GM18867 (cell line): Measurements from ENCODE around the gene MRGPRX2.

ENCODE experiments used
- ATAC-seq: cut with Tn5 transposase; IDR thresholded peaks from one replicate; pipeline ENCODE4 v1.9.1; 2021; ENCODE audit warnings: mild to moderate bottlenecking, moderate library complexity; ENCODE audit not compliant: unreplicated experiment

Gene MRGPRX2

DNA sequence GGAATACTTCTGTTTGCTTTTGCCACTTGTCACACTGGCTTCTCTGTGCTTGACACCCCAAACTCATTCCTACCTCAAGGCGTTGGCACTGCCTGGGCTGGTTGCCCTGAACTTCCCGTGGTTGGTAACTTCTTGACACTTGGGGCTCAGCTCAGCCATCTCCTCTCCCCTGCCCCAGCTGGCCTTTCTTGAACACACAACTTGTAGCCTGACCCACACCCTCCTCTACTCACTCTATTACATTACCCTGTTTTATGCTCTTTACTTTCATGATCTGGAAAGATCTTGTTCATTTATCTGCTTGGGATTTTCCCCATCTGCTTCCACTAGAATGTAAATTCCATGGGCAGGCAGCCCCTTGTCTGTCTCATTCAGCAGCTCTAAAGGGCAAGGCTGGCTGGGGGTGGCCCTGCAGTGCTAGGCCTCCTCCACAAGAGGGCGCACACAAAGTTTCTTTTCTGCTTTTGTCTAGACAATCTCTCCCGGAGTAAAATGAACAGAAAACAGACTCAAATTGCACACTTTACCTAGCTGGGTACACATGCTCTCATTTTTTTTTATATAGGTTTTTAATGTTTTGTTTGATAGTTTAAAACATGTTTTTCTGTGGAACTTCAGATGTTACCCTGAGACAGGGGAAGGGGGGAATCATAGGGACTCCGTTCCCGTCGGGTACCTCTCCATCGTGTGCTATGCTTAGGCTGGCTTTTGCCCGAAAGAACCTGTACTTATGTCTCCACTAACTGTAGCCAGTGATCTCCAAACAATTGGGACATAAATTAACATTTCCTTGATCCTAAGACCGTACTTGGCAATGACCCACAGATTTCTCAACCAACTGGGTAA lies 16.4 kb upstream of the MRGPRX2 start:
- peak; percentile 71 for ATAC-seq

DNA sequence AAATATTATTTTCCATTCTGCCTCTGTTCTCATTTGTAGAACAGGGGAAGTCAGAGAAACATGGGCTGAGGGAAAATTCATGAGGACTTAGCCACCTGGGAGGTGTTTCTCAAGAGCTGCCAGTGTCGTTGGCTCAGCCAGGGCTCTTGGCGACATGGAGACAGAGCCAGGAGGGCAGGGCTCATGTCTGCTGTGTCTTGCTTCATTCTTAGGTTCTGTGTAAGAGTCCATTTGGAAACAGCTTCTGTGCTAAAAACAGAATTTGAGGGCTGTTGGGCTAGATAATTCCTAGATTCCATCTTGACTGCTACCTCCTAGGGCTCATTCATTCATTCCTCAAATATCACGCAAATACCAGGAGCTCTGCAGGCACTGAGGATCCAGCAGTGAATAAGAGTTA lies 15.1 kb upstream of the MRGPRX2 start:
- ATAC-seq: no peak

DNA sequence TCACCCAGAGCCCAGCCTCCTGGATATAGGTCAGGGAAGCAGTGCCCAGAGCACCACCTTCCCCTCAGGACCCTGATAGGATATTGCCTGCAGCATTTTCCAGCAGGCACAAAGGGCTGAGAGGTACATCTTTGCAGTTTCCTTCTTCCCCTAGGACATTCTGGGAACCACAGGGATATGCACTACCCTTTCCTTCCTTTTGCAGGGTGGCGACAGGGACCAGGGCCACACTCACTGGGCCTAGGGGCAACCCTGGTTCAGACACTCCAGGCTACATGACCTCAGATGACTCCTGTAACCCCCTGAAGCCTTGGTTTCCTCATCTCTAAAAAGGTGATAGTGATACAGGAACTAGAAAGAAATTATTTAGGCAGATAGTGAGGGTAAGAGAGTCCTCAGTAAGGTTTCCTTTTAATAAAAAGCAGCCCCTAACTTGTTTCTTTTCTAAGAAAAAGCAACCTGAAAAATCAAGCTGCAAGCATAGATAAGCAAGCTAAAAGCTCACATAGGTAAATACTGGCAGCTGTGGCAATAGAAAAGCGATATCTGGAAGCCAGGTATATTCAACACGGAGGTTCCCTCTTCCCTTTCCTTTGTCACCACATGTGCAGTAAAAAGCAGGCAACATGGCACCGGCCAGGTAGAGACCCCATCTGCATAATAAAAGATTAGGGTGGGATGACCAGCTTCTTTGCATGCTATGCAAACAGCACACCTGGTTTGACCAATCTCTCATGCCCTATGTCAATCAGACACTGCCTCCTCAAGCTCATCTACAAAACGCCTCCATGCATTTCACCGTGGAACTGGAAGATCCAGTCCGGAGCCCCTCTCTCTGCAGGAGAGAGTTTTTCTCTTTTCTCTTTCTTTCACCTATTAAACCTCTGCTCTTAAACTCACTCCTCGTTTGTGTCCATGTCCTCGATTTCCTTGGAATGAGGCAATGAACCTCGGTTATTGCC lies 13.2 kb upstream of the MRGPRX2 start:
- no peak for ATAC-seq

DNA sequence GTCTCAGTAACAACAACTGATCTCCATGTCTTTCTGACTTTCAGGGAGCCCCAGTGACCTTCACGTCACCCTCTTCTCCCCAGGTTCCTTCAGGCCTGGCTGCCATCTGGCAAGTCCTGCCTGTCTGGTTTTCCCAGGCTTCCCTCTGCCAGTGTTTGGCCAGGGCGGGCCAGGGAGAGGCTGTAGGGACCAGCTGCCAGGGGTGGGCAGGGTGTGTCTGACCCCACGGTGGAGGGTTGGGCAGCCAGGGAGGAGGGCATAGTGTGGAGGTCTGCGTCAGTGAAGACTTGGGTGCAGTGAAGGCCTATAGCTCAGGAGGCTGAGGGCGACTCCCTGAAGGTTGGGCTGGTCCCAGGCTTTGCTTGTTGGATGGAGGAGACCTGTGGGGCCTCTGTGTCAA lies 11.9 kb upstream of the MRGPRX2 start:
- no peak for ATAC-seq

DNA sequence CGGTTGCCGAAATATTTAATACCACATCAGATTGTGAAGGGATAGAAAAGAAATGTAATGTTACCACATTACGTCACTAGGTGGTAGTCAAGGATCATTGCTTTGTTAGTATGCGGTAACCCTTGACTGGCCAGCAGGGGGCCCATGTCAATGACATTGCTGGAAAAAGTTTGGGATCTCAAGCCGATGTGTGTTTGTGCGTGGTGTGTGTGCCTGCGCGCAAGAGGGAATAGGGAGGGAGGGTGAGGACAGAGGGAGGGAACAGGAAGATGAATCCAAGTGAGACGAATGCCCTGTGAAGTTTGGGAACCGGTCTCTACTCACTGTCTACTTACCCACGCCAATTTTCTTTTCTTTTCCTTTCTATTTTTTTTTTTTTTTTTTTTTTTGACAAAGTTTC lies 10.7 kb upstream of the MRGPRX2 start:
- ATAC-seq: peak; percentile 98

DNA sequence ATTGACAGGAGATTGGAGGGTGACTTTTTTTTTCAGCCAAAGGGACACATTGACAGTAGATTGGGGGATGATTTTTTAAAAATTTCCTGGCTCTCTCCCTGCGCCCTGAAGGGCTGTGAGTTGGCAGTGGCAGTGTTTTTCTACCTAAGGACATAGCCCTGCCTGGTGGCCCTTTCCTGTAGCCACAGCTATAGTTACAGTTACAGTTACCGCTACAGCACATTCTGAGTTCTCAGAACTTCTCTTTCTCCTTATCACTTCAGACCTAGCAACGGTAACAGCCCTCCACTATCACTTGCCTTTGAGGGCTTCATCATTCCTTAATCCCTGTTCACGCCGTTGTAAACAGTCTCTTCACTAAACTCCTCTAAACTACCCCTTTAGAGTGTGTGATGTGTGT lies 684 bp downstream of the MRGPRX2 start:
- ATAC-seq: no peak

DNA sequence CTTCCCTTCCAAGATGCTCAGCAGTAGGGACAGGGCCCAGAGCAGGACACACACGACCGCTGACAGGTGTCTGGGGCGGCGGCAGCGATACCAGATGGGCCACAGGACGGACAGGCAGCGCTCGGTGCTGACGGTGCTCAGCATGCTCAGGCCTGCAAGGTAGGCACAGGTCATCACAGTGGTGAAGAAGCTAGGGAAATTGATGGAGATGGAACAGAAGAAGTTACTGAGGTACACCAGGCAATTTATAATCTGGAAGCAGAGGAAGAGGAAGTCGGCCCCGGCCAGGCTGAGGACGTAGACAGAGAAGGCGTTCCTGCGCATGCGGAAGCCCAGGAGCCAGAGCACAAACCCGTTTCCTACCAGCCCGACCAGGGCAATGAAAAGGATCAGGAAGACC lies 4.6 kb downstream of the MRGPRX2 start:
- ATAC-seq: no peak

DNA sequence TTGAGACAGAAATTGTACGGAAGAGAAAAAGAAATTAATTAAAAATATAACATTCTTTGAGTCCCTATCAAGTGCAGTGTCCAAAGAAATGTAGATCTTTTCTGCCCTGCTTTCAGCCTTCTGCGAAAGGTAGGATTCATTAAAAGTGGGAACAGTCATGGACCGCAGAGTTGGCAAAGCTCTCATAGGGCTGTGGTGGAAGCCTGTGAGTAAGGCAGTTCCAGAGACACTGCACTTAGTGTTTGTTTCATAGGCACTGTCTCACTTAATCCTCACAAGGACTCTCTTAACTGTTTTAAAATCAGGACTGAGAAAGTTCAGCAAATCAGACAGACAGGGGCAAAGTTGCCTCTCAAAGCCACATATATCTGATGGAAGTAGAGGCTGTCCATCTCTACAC lies 5.5 kb downstream of the MRGPRX2 start:
- ATAC-seq: no peak

DNA sequence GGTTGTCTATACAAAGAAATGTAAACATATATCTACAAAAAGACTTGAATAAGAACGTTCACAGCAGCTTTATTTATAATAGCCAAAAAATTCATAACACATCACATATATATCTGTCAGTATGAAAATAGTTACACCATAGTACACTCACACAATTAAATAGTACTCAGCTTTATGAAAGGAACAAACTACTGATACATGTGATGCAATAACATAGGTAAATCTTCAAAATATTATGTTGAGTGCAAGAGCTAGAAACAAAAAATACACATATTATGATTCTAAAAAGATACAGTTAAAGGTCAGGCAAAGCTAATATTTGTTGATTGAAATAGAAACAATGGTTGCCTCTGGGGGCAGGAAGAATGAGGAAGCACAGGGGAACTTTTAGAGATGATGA lies 6.6 kb downstream of the MRGPRX2 start:
- ATAC-seq: no peak

DNA sequence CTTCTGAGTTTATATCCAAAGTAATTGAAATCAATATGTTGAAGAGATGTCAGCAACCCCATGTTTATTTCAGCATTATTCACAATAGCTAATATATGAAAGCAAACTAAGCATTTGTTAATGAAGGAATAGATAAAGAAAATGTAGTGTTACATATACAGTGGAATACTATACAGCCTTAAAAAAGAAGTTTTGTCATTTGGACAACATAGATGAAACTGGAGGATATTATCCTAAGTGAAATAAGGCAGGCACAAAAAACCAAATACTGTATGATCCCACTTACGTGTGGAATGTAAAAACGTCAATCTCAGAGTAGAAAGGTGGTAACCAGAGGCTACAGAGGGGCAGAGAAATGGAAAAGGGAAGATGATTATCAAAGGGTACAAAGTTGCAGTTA lies 10.2 kb downstream of the MRGPRX2 start:
- ATAC-seq: no peak

DNA sequence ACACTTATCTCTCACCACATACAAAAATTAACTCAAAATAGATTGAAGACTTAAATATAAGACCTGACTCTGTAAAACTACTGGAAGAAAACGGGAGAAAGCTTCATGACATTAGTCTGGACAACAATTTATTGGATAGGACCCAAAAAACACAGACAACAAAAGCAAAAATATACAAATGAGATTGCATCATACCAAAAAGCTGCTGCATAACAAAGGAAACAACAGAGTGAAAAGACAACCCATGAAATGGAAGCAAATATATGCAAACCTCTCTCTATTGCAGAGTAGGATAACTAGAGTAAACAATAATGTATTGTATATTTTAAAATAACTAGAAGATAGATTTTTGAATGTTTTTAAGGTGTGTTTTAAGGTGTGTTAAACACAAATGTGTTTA lies 11.2 kb downstream of the MRGPRX2 start:
- ATAC-seq: no peak

DNA sequence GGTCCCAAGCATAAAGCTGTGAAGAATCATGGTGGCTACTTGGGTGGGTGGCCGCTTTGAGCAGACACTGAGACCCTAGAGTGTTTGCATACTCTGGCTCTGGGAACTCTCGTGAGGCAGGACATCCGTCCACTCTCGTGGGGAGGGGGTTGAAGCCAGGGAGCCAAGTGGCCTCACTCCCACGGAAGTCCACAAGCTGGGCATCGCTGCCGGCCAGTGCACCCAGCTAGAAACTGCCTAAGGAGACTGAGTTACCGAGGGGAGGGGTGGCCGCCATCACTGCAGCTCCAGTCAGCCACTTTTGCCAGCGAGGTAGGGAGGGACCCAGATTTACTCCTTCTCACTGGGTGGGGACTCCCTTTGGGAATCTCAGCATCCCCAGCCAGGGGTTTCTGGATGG lies 20.5 kb downstream of the MRGPRX2 start:
- no peak for ATAC-seq

DNA sequence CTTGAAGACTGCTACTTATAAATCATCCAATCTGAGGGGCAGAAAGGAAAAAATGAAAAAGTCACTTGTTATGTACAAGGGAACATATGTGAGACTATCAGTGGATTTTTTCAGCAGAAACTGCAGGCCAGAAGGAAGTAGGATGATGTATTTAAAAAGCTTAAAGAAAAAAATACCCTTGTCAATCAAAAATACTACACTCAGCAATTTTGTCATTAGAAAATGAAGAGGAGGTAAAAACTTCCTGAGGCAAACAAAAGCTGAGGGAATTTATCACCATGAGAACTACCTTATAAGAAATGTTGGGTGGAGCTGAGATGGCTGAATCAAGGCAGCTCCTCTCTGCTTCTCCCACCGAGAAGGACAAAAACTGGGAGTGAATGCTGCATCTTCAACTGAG lies 21.1 kb downstream of the MRGPRX2 start:
- no peak for ATAC-seq

DNA sequence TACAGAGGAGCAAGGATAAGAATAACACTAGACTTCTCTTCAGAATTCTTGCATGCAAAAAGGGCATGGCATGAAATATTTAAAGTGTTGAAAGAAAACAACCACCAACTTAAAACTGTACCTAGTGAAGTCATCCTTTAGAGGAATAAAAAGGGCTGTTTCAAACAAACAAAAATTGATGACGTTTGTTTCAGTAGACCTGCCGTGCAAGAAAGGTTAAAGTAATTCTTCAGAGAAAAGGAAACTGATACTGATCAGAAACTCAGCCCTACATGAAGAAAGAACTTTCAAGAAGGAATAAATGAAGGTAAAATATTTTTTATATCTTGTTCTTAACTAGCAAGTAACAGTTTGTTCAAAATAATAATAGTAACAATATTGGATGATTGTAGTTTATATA lies 27.5 kb downstream of the MRGPRX2 start:
- peak; percentile 71 for ATAC-seq

DNA sequence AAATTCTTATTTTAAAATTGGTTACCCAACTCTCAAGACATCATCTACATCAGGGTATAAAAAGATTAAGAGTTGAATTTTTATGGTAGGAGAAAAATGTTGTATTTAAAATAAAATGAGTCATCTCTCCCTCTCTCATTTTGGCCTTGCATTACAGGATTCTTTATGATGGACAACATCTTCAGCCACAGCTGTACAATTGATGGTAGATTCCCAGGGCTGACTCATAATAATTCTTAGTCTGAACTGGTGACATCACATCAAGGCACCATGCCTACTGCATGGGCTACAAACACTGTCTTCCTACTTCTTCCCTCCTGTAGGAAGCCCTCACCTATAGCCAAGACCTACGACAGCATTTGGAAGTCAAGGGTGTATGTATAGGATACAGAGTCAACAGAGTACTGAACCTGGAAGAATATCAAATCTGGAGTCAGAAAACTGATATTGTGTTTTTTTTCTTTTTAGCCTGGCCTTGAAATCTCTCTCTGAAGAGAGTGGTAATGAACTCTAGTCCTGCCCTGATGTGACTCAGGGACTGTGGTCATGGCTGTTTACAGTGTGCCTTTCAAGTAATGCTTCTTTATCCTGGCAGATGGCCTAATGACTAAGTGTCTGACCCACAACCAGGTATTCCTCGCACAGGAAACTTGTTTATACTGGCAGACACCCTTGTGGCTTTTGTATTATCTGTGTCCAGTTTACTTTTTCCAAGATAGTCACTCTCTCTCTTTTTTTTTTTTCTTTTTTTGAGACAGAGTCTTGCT lies 32.5 kb downstream of the MRGPRX2 start:
- no peak for ATAC-seq

DNA sequence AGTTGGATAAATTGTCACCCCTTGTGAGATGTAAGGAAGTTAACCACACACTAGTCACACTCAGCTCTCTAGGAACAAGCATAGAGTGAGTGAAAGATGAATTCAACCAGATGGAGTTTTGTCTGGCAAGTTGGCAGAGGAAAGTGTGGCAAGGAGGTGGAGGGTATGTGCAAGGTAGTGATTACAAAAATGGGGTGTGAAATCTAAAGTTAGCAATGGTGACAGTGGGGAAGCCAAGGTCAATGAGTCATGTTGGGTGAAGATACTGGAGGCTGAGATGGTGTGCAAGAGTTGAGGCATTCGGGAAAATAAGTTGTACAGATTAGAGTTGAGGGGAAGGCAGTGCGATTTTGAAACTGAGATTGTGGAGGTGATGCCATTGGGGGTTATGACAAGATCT lies 33.7 kb downstream of the MRGPRX2 start:
- ATAC-seq: no peak

DNA sequence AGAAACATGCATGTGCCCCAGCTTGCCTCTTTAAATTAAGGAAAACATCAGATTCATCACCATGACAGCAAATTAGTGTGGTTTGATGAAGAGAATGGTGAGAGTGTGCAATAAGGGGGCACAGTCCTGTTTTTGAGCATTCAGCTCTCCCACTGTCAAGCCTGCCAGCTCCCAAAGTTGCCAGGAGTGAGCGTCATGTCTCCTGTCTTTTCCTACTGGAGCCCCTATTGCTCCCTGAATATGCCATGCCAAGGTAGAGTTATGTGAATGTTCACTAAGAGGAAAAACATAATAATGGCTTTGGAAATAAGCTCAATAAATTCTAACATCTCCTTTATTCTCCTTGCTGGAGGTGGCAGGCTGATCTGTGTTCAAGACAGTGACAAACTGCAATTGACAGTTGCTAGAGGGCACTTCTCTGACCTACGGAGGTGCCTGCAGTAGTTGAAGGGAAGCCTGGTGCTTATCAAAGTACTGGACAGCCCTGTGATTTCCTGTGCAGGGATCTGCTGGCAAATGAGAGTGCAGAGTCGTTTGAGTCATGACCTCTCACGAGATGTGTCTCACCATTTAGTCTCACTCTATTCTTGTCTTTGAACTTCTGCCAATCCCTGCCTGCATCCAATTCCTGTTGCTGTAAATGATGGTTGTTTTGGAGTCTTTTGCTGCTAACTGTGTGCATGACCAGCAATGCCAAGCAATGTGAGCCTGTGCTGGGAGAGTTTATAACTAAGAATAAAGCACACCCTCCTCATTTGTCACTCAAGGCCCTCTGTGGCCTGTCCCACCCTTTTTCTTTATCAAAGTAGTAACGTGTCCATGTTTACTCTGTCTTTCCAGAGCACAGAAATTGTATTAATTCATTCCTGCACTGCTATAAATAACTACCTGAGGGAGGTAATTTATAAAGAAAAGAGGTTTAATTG lies 34.8 kb downstream of the MRGPRX2 start:
- ATAC-seq: no peak

DNA sequence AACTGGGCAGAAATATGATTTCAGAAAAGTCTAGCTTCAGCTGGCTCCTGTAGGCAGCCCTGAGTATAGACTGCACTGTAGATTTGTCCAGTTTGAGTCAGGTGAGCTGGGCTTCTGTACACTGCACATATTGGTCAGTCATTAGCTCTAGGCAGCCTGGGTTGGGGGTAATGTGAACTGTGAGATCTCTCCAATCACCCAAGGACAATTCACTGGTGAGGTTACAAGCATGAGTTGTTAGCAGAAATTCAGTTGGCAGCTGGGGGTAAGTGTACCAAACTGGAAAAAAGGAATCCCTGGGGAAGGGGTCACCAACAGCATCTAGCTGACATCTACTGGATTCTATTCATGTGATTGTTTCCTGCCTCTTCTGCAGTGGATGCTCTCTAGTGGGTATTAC lies 39.7 kb downstream of the MRGPRX2 start:
- ATAC-seq: no peak

DNA sequence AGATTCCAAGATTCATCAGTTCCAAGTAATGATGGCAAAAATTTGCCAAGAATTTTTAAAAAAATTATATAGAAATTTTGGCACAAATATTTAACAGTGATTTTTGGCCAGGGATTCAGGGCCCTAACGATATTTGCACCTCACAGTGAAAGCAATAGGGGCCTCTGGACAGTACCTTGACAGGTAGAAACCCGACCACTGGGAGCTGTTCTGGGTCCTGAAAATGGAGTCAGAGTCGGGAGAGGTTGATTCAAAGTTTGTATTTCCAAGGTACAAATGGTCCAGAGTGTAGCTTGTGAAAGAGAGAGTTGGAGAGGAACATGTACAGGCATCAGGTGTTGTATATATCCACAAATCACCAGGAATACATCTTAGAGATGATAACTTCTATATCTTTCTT lies 41.6 kb downstream of the MRGPRX2 start:
- ATAC-seq: no peak

DNA sequence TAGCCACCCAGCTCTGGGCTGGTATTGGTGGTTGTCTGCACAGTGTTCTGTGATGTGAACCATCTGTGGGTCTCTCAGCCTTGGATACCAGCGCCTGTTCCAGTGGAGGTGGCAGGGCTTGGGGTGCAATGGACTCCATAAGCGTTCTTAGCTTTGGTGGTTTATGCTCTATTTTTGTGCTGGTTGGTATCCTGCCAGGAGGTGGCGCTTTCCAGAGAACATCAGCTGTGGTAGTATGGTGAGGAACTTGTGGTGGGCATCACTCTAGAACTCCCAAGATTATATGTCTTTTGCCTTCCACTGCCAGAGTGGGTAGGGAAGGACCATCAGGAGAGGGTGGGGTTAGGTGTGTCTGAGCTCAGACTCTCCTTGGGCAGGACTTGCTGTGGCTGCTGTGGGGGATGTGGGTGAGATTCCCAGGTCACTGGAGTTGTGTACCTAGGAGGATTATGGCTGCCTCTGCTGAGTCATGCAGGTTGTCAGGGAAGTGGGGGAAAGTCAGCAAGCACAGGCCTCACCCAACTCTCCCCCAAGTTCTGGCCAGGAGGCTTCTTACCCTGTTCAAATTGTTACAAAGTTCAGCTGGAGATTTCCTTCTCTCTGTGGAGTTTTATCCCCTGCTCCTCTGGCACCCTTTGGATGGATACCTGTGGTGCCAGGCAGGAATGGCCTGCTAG lies 47.2 kb downstream of the MRGPRX2 start:
- ATAC-seq: no peak
